ENCODE data around the gene TMEM267.
"Not testable (repeated sequence)": the region's sequence is repeated elsewhere in the genome, so short reads cannot be mapped to it uniquely, and the experiment has no call there.

The TMEM267 gene

DNA sequence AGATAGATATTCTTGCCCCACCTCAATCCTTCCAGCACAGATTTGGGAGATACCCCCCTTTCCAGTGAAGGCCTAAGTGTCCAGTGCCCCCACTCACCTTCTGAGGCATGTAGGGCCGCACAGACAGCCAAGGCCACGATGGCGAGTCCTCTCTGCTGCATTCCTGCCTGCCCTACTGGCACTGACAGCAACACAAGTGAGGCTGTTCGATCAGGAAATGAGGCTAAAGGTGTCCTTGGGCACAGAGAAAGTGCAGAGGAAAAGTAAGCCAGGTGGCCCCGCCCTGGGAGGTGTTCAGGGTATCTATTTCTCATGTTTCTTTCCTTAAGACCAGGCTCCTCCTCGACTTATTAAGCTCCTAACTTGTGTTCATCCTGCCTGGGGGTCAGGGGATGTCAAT lies 71.5 kb downstream of the TMEM267 start, which contains the start of gene CCL28:
Gene CCL28, minus strand, starts transcription at position 236 of the 400 bp plus-strand sequence. Its CDS starts 75 bp downstream, at position 161.
- TF ChIP-seq, protein P1, sequence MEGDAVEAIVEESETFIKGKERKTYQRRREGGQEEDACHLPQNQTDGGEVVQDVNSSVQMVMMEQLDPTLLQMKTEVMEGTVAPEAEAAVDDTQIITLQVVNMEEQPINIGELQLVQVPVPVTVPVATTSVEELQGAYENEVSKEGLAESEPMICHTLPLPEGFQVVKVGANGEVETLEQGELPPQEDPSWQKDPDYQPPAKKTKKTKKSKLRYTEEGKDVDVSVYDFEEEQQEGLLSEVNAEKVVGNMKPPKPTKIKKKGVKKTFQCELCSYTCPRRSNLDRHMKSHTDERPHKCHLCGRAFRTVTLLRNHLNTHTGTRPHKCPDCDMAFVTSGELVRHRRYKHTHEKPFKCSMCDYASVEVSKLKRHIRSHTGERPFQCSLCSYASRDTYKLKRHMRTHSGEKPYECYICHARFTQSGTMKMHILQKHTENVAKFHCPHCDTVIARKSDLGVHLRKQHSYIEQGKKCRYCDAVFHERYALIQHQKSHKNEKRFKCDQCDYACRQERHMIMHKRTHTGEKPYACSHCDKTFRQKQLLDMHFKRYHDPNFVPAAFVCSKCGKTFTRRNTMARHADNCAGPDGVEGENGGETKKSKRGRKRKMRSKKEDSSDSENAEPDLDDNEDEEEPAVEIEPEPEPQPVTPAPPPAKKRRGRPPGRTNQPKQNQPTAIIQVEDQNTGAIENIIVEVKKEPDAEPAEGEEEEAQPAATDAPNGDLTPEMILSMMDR (IDR thresholded peaks at IDR 0.05), result no peak
- H3K27ac ChIP-seq, result no peak within 1 kb of the TSS
- no peak within 1 kb of the TSS for H3K4me3 ChIP-seq (ENCODE audit: low read depth in 1 of 2, low read length in 1 of 2)

GRCh38 chr5:43411495-43411894 lies 72.2 kb downstream of the TMEM267 start:
- Histone ChIP-seq H3K4me3 (ENCODE audit: low read depth in 1 of 2, low read length in 1 of 2) (no peak overlapping the region), H3K36me3 (no peaks in the 10 kb centered on the region), H3K27ac (no peak overlapping the region), H3K4me1 (ENCODE audit: control insufficient read depth in 1 of 2, insufficient read depth in 1 of 2, low read depth in 1 of 2, low read length in 1 of 2) (no peaks in the 10 kb centered on the region), H3K9me3 (no peaks in the 10 kb centered on the region), H3K27me3 (no peaks in the 10 kb centered on the region)
- TF ChIP-seq, protein P1 (IDR thresholded peaks at IDR 0.05), result no peak

More for the DNA sequence above, 71.5 kb downstream of the TMEM267 start, which contains the start of gene CCL28:
- Histone ChIP-seq H3K36me3 (no peaks in the 10 kb centered on the region), H3K4me1 (ENCODE audit: control insufficient read depth in 1 of 2, insufficient read depth in 1 of 2, low read depth in 1 of 2, low read length in 1 of 2) (no peaks in the 10 kb centered on the region), H3K27me3 (no peaks in the 10 kb centered on the region), H3K9me3 (no peaks in the 10 kb centered on the region)

DNA sequence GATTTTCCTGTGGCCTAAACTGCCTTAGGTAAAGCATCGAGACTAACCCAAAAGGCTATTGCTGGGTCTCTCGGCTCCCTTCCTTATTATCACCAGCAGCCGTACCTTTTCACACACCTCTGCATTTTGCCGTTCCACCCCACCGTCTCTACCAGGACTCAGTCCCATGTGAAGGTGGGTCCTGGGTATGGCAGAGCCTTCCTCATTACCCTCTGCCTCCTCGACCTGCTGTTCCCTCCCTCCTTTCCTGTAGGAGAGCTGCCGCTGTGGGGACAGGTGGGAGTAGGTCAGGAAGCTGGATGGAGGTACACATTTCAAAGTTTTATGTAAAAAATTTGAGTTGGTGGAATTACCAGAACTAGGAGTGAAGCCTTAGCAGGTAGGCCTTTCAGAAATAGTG lies 73.3 kb downstream of the TMEM267 start:
- no peaks in the 10 kb centered on the region for H3K27me3 ChIP-seq
- H3K36me3 ChIP-seq, result no peaks in the 10 kb centered on the region
- no peaks in the 10 kb centered on the region for H3K9me3 ChIP-seq
- TF ChIP-seq, protein P1 (IDR thresholded peaks at IDR 0.05), result no peak
- H3K4me1 ChIP-seq (ENCODE audit: control insufficient read depth in 1 of 2, insufficient read depth in 1 of 2, low read depth in 1 of 2, low read length in 1 of 2), result no peaks in the 10 kb centered on the region
- no peak overlapping the region for H3K27ac ChIP-seq
- H3K4me3 ChIP-seq (ENCODE audit: low read depth in 1 of 2, low read length in 1 of 2), result no peak overlapping the region

DNA sequence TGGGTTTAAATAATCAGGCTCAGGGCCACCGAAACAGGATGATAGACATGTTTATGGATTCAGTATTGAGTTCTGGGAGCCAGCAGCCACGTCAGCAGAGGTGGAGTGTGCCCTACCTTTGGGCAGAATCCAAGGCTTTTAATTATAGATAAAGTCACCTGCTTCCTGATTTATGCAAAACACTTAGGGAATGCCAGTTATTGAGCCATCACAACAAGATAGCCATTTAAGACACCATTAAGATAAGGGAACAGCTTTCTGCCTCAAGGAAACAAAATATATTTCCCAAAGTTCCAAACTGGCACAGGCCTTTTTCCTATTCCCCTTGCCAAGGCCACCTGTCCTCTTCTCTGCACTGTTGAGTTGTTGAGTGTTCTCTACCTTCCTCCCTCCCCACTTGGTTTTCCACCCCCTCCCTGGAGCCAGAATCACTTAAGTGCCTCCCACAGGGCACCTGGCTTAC lies 73.8 kb downstream of the TMEM267 start:
- Histone ChIP-seq H3K4me1 (ENCODE audit: control insufficient read depth in 1 of 2, insufficient read depth in 1 of 2, low read depth in 1 of 2, low read length in 1 of 2) (no peaks in the 10 kb centered on the region), H3K9me3 (no peaks in the 10 kb centered on the region), H3K36me3 (no peaks in the 10 kb centered on the region), H3K27me3 (no peaks in the 10 kb centered on the region), H3K27ac (no peak overlapping the region), H3K4me3 (ENCODE audit: low read depth in 1 of 2, low read length in 1 of 2) (no peak overlapping the region)
- TF ChIP-seq, protein P1 (IDR thresholded peaks at IDR 0.05), result no peak

DNA sequence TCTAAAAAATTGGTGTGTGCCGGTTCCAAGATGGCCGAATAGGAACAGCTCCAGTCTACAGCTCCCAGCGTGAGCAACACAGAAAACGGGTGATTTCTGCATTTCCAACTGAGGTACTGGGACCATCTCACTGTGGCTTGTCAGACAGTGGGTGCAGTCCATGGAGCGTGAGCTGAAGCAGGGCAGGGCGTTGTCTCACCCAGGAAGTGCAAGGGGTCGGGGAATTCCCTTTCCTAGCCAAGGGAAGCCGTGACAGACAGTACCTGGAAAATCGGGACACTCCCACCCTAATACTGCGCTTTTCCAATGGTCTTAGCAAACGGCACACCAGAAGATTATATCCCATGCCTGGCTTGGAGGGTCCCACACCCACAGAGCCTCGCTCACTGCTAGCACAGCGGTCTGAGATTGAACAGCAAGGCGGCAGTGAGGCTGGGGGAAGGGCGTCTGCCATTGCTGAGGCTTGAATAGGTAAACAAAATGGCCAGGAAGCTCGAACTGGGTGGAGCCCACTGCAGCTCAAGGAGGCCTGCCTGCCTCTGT lies 81.1 kb downstream of the TMEM267 start:
- H3K27me3 ChIP-seq; H3K4me3 ChIP-seq (ENCODE audit: low read depth in 1 of 2, low read length in 1 of 2); H3K27ac ChIP-seq; H3K4me1 ChIP-seq (ENCODE audit: control insufficient read depth in 1 of 2, insufficient read depth in 1 of 2, low read depth in 1 of 2, low read length in 1 of 2); H3K36me3 ChIP-seq; H3K9me3 ChIP-seq: not testable (repeated sequence)

DNA sequence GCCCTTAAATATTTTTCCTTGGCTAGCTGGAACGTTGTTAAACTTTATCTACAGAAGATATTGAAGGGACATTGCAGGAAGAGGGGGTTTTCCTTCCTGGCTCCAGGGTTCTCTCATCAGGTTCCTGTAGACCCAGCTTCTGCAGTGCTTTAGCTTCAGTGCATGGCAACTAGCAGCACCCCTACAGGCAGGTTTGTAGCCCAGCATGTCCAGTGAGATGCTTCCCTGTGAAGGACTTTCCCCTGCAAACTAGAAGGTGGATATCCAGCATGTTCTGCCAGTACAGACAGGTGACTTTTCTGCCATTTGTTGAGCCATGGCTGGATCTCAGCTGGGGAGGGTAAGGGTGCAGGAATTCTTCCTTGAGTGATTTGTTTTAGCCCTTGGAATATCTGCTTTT lies 81.8 kb downstream of the TMEM267 start:
- no peaks in the 10 kb centered on the region for H3K36me3 ChIP-seq
- H3K27ac ChIP-seq, result no peak overlapping the region

More for the DNA sequence above, 81.8 kb downstream of the TMEM267 start:
- H3K4me3 ChIP-seq (ENCODE audit: low read depth in 1 of 2, low read length in 1 of 2), result no peak overlapping the region
- H3K4me1 ChIP-seq (ENCODE audit: control insufficient read depth in 1 of 2, insufficient read depth in 1 of 2, low read depth in 1 of 2, low read length in 1 of 2), result peaks cover 4 to 6% of the 10 kb centered on the region in 2 experiments
- TF ChIP-seq, protein P1 (IDR thresholded peaks at IDR 0.05), result no peak
- no peaks in the 10 kb centered on the region for H3K9me3 ChIP-seq
- H3K27me3 ChIP-seq, result no peaks in the 10 kb centered on the region
